ENCODE data around the gene ELOVL5. TPM values are rescaled to one million over a fixed set of nuclear protein-coding genes. Genes with fewer than 3 reads are reported as not detected.
A peak's percentile ranks its signal among the peaks of the same experiment; 100 is the strongest.

ELOVL5 gene
- total and polyA plus RNA-seq, 7 experiments from 2014 or later: 40.9 to 124 (median 66.6) TPM

DNA sequence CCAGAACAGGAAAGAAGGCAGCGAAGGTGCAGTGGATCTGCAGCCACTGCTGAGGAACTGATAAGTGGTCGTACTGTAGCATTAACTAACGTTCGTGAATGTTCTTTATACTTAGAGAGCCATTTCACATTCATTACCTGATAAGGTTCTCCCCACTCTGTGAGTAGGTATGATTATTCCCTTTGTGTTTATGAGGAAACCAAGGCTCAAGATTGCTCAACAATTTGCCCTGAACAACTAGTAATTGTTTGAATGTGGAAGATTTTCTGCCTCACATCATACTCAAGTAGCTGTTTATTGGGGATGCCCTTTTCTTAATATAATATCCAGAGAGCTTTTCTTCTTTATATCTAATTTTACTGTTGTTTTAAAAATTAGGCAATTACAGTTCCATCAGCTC, 24.9 kb upstream of the ELOVL5 start:
- H3K27ac Mint-ChIP-seq: peak overlapping the region in 1 of 9 donors; percentile 46
- no peaks in the 10 kb centered on the region for H3K36me3 Mint-ChIP-seq
- peaks cover 0 to 10% (median 9%) of the 10 kb centered on the region in 7 donors for H3K4me1 Mint-ChIP-seq
- no peaks in the 10 kb centered on the region for H3K9me3 Mint-ChIP-seq
- intact Hi-C loops (cut with micrococcal nuclease): no loop called here
- peaks cover 0 to 53% (median 0%) of the 10 kb centered on the region in 5 donors for H3K27me3 Mint-ChIP-seq
- Histone ChIP-seq H3K4me1 (ENCODE audit: control insufficient read depth in 2 of 2, insufficient read depth in 2 of 2, low read length in 2 of 2) (peaks cover 0 to 7% of the 10 kb centered on the region in 2 donors), H3K4me3 (ENCODE audit: low read length) (no peak overlapping the region), H3K9me3 (ENCODE audit: control insufficient read depth in 2 of 3, low read length in 3 of 3) (no peaks in the 10 kb centered on the region), H3K27ac (ENCODE audit: low read depth, low read length) (no peak overlapping the region), H3K36me3 (ENCODE audit: control insufficient read depth in 2 of 3, insufficient read depth in 3 of 3, low read length in 3 of 3) (no peaks in the 10 kb centered on the region), H3K27me3 (ENCODE audit: control insufficient read depth in 2 of 2, insufficient read depth in 2 of 2, low read length in 2 of 2) (no peaks in the 10 kb centered on the region)
- POLR2A ChIA-PET: no interaction called here
- DNase-seq (no peak), ATAC-seq (no peak)
- H3K4me3 Mint-ChIP-seq: no peak overlapping the region
- CTCF ChIA-PET: no interaction called here

- DNase-seq (no peak), ATAC-seq (no peak)
- no peak overlapping the region for H3K27ac ChIP-seq (ENCODE audit: low read depth, low read length)
- Mint-ChIP-seq H3K27me3 (peaks cover 0 to 29% (median 0%) of the 10 kb centered on the region in 5 donors), H3K36me3 (peaks cover 0 to 9% (median 4%) of the 10 kb centered on the region in 5 donors), H3K9me3 (peaks cover 0 to 12% (median 3%) of the 10 kb centered on the region in 11 donors), H3K4me3 (no peak overlapping the region), H3K4me1 (peaks cover 0 to 10% (median 9%) of the 10 kb centered on the region in 7 donors), H3K27ac (no peak overlapping the region)
- H3K9me3 ChIP-seq (ENCODE audit: control insufficient read depth in 2 of 3, low read length in 3 of 3): no peaks in the 10 kb centered on the region
- CTCF ChIA-PET: no interaction called here
- H3K4me3 ChIP-seq (ENCODE audit: low read length): no peak overlapping the region
- POLR2A ChIA-PET: interaction anchor here (0.6 kb wide), 1 partner anchor 10 kb away, joined by 4 read pairs; no protein-coding TSS in a partner anchor
- H3K36me3 ChIP-seq (ENCODE audit: control insufficient read depth in 2 of 3, insufficient read depth in 3 of 3, low read length in 3 of 3): no peaks in the 10 kb centered on the region
- H3K4me1 ChIP-seq (ENCODE audit: control insufficient read depth in 2 of 2, insufficient read depth in 2 of 2, low read length in 2 of 2): peaks cover 0 to 7% of the 10 kb centered on the region in 2 donors
- intact Hi-C loops (cut with micrococcal nuclease): no loop called here
- no peaks in the 10 kb centered on the region for H3K27me3 ChIP-seq (ENCODE audit: control insufficient read depth in 2 of 2, insufficient read depth in 2 of 2, low read length in 2 of 2)
Measured at GRCh38 chr6:53369876-53370515, 21.2 kb upstream of the ELOVL5 start.

- Histone ChIP-seq H3K27ac (ENCODE audit: low read depth, low read length) (no peak overlapping the region), H3K27me3 (ENCODE audit: control insufficient read depth in 2 of 2, insufficient read depth in 2 of 2, low read length in 2 of 2) (no peaks in the 10 kb centered on the region), H3K9me3 (ENCODE audit: control insufficient read depth in 2 of 3, low read length in 3 of 3) (no peaks in the 10 kb centered on the region), H3K4me1 (ENCODE audit: control insufficient read depth in 2 of 2, insufficient read depth in 2 of 2, low read length in 2 of 2) (peaks cover 0 to 7% of the 10 kb centered on the region in 2 donors), H3K36me3 (ENCODE audit: control insufficient read depth in 2 of 3, insufficient read depth in 3 of 3, low read length in 3 of 3) (no peaks in the 10 kb centered on the region), H3K4me3 (ENCODE audit: low read length) (no peak overlapping the region)
- no peak overlapping the region for H3K4me3 Mint-ChIP-seq
- DNase-seq: no peak
- H3K36me3 Mint-ChIP-seq: peaks cover 0 to 9% (median 4%) of the 10 kb centered on the region in 5 donors
- peaks cover 0 to 10% (median 9%) of the 10 kb centered on the region in 7 donors for H3K4me1 Mint-ChIP-seq
- H3K27me3 Mint-ChIP-seq: peaks cover 0 to 24% (median 0%) of the 10 kb centered on the region in 5 donors
- H3K27ac Mint-ChIP-seq: no peak overlapping the region
- ChIA-PET CTCF (no interaction called here), POLR2A (interaction anchor here (1.0 kb wide), 1 partner anchor 10 kb away, joined by 3 read pairs; no protein-coding TSS in a partner anchor)
- intact Hi-C loops (cut with micrococcal nuclease): no loop called here
- ATAC-seq: no peak
- H3K9me3 Mint-ChIP-seq: peaks cover 0 to 13% (median 3%) of the 10 kb centered on the region in 11 donors
Measured at GRCh38 chr6:53369051-53369450, 20.3 kb upstream of the ELOVL5 start.

- Histone ChIP-seq H3K4me1 (ENCODE audit: control insufficient read depth in 2 of 2, insufficient read depth in 2 of 2, low read length in 2 of 2) (peaks cover 7 to 19% of the 10 kb centered on the region in 2 donors), H3K36me3 (ENCODE audit: control insufficient read depth in 2 of 3, insufficient read depth in 3 of 3, low read length in 3 of 3) (no peaks in the 10 kb centered on the region), H3K27me3 (ENCODE audit: control insufficient read depth in 2 of 2, insufficient read depth in 2 of 2, low read length in 2 of 2) (no peaks in the 10 kb centered on the region), H3K9me3 (ENCODE audit: control insufficient read depth in 2 of 3, low read length in 3 of 3) (no peaks in the 10 kb centered on the region), H3K27ac (ENCODE audit: low read depth, low read length) (no peak overlapping the region), H3K4me3 (ENCODE audit: low read length) (no peak overlapping the region)
- intact Hi-C loops (cut with micrococcal nuclease): no loop called here
- H3K9me3 Mint-ChIP-seq: peaks cover 0 to 13% (median 3%) of the 10 kb centered on the region in 11 donors
- POLR2A ChIA-PET: interaction anchor here (0.6 to 1.0 kb wide), 2 partner anchors 14 to 112 kb away, joined by 3 read pairs; no protein-coding TSS in a partner anchor
- H3K36me3 Mint-ChIP-seq: peaks cover 0 to 9% (median 4%) of the 10 kb centered on the region in 5 donors
- peaks cover 0 to 16% (median 0%) of the 10 kb centered on the region in 5 donors for H3K27me3 Mint-ChIP-seq
- DNase-seq: no peak
- no peak overlapping the region for H3K27ac Mint-ChIP-seq
- H3K4me1 Mint-ChIP-seq: peaks cover 5 to 24% (median 21%) of the 10 kb centered on the region in 7 donors
- CTCF ChIA-PET: no interaction called here
- H3K4me3 Mint-ChIP-seq: no peak overlapping the region
- no peak for ATAC-seq
Measured at GRCh38 chr6:53366128-53366641, 17.4 kb upstream of the ELOVL5 start.

DNA sequence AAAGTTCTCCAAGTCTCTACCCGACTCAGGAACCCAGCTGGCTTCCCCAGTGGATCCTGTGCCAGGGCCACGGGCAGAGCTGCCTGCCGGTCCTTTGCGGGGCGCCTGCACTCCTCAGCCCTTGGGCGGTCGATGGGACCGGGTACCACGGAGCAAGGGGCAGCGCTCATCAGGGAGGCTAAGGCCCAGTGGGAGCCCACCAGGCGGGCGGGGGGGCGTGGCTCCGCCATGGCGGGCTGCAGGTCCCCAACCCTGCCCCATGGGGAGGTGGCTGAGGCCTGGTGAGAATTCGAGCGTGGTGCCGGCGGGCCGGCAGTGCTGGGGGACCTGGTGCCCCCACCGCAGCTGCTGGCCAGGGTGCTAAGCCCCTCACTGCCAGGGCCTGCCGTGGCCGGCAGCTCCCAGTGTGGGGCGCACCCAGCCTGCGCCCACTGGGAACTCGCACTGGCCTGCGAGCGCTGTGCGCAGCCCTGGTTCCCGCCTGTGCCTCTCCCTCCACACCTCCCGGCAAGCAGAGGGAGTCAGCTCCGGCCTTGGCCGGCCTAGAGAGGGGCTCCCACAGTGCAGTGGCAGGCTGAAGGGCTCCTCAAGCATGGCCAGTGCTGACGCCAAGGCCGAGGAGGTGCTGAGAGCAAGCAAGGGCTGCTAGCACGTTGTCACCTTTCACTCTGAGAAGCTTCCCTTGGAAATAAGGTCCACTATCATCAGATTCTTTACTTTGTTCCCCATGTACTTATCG, 14.8 kb upstream of the ELOVL5 start:
- Mint-ChIP-seq H3K27me3 (peaks cover 0 to 3% (median 0%) of the 10 kb centered on the region in 5 donors), H3K4me1 (peaks cover 19 to 37% (median 34%) of the 10 kb centered on the region in 7 donors), H3K27ac (peak overlapping the region in 1 of 9 donors; percentile 81), H3K9me3 (peaks cover 0 to 14% (median 4%) of the 10 kb centered on the region in 11 donors), H3K36me3 (peaks cover 0 to 10% (median 4%) of the 10 kb centered on the region in 5 donors), H3K4me3 (no peak overlapping the region)
- Histone ChIP-seq H3K4me3 (ENCODE audit: low read length) (no peak overlapping the region), H3K27ac (ENCODE audit: low read depth, low read length) (no peak overlapping the region), H3K4me1 (ENCODE audit: control insufficient read depth in 2 of 2, insufficient read depth in 2 of 2, low read length in 2 of 2) (peaks cover 26 to 32% of the 10 kb centered on the region in 2 donors), H3K36me3 (ENCODE audit: control insufficient read depth in 2 of 3, insufficient read depth in 3 of 3, low read length in 3 of 3) (no peaks in the 10 kb centered on the region), H3K9me3 (ENCODE audit: control insufficient read depth in 2 of 3, low read length in 3 of 3) (no peaks in the 10 kb centered on the region), H3K27me3 (ENCODE audit: control insufficient read depth in 2 of 2, insufficient read depth in 2 of 2, low read length in 2 of 2) (no peaks in the 10 kb centered on the region)
- intact Hi-C loops (cut with micrococcal nuclease): loop anchor here (5.0 kb wide), 2 partner anchors 289 to 366 kb away; partner anchors contain the start of gene GSTA4 (in 1 of the 2)
- ATAC-seq (no peak), DNase-seq (no peak)
- ChIA-PET POLR2A (interaction anchor here (1.1 to 2.2 kb wide), 2 partner anchors 27 to 53 kb away, joined by 3 to 4 read pairs; no protein-coding TSS in a partner anchor), CTCF (interaction anchor here (0.8 to 1.3 kb wide), 4 partner anchors 45 to 191 kb away, joined by 3 to 4 read pairs (median 3); no protein-coding TSS in a partner anchor)

GRCh38 chr6:53361549-53362031, 12.8 kb upstream of the ELOVL5 start:
- ChIA-PET CTCF (interaction anchor here (0.6 to 2.7 kb wide), 4 partner anchors 16 to 1076 kb away, joined by 3 to 8 read pairs (median 4); no protein-coding TSS in a partner anchor), POLR2A (interaction anchor here (1.1 to 3.7 kb wide), 4 partner anchors 13 to 72 kb away, joined by 3 to 50 read pairs (median 4); partner anchors contain the start of gene ELOVL5)
- Mint-ChIP-seq H3K4me3 (peak overlapping the region in 9 of 10 donors; percentile 49 to 94 (median 74)), H3K36me3 (peaks cover 0 to 2% (median 0%) of the 10 kb centered on the region in 5 donors), H3K4me1 (peaks cover 24 to 54% (median 43%) of the 10 kb centered on the region in 7 donors), H3K27me3 (no peaks in the 10 kb centered on the region), H3K9me3 (peaks cover 0 to 3% (median 0%) of the 10 kb centered on the region in 11 donors), H3K27ac (peak overlapping the region; percentile 82 to 99 (median 94))
- no peaks in the 10 kb centered on the region for H3K27me3 ChIP-seq (ENCODE audit: control insufficient read depth in 2 of 2, insufficient read depth in 2 of 2, low read length in 2 of 2)
- intact Hi-C loops (cut with micrococcal nuclease): loop anchor here (1.0 to 5.0 kb wide), 3 partner anchors 49 to 364 kb away; partner anchors contain the start of gene GSTA4 (in 1 of the 2)
- peaks cover 33 to 41% of the 10 kb centered on the region in 2 donors for H3K4me1 ChIP-seq (ENCODE audit: control insufficient read depth in 2 of 2, insufficient read depth in 2 of 2, low read length in 2 of 2)
- no peaks in the 10 kb centered on the region for H3K9me3 ChIP-seq (ENCODE audit: control insufficient read depth in 2 of 3, low read length in 3 of 3)
- ATAC-seq (peak; percentile 72), DNase-seq (peak in 8 of 9 donors; percentile 34 to 88 (median 78))
- no peaks in the 10 kb centered on the region for H3K36me3 ChIP-seq (ENCODE audit: control insufficient read depth in 2 of 3, insufficient read depth in 3 of 3, low read length in 3 of 3)
- H3K27ac ChIP-seq (ENCODE audit: low read depth, low read length): peak overlapping the region; percentile 88
- no peak overlapping the region for H3K4me3 ChIP-seq (ENCODE audit: low read length)

Measured in naive thymus-derived CD4-positive, alpha-beta T cell (primary cell).